ENCODE data around the gene SYNJ1. TPM values are rescaled to one million over a fixed set of nuclear protein-coding genes. Genes with fewer than 3 reads are reported as not detected.

Gene SYNJ1
- total and polyA plus RNA-seq, 2 of the 4 experiments (the other 2 are of a cell fraction), result 3.6 to 4.6 TPM

- Histone ChIP-seq H3K4me2 (ENCODE audit: low read depth, low read length) (no peak overlapping the region), H2BK15ac (ENCODE audit: low read depth, low read length) (no peak overlapping the region), H3K27ac (ENCODE audit: insufficient read depth, low read length) (no peak overlapping the region), H4K8ac (ENCODE audit: low read depth in 2 of 2, low read length in 2 of 2) (no peak overlapping the region), H3K4me1 (ENCODE audit: control insufficient read depth, insufficient read depth, low read length) (no peaks in the 10 kb centered on the region), H3K18ac (ENCODE audit: low read depth, low read length) (no peak overlapping the region), H2AFZ (replicated peaks; ENCODE audit: low read length, poor library complexity) (no peak overlapping the region), H3K9me3 (ENCODE audit: control insufficient read depth, insufficient read depth, low read length) (no peaks in the 10 kb centered on the region), H2BK120ac (ENCODE audit: low read depth, low read length) (no peak overlapping the region), H4K5ac (ENCODE audit: low read depth, low read length) (no peak overlapping the region), H3K4ac (ENCODE audit: low read depth, low read length) (no peak overlapping the region), H4K20me1 (ENCODE audit: insufficient read depth, low read length) (no peaks in the 10 kb centered on the region), H2BK5ac (ENCODE audit: low read depth, low read length, poor library complexity, severe bottlenecking) (no peak overlapping the region), H2AK5ac (ENCODE audit: low read depth, low read length) (no peak overlapping the region), H3K79me1 (ENCODE audit: low read depth in 1 of 2, low read length in 2 of 2) (0 out of 4 replicates have a peak, but pooled peaks cover 0 to 3% of the 10 kb centered on the region in 2 experiments), H4K91ac (ENCODE audit: insufficient read depth, low read depth, low read length) (no peak overlapping the region), H3K23ac (ENCODE audit: low read depth, low read length) (no peak overlapping the region), H3K27me3 (ENCODE audit: control insufficient read depth, insufficient read depth, low read length) (no peaks in the 10 kb centered on the region), H3K9me1 (ENCODE audit: insufficient read depth, low read length) (no peaks in the 10 kb centered on the region), H2AK9ac (replicated peaks; ENCODE audit: low read depth, low read length, poor library complexity) (no peak overlapping the region), H2BK20ac (ENCODE audit: low read depth, low read length) (no peak overlapping the region), H3K9ac (ENCODE audit: low read depth, low read length) (no peak overlapping the region), H3K56ac (ENCODE audit: extremely low read depth, insufficient read depth, low read length) (no peak overlapping the region), H3K4me3 (ENCODE audit: insufficient read depth, low read depth, low read length) (no peak overlapping the region), H3K14ac (replicated peaks; ENCODE audit: low read depth, low read length) (no peak overlapping the region), H3K36me3 (ENCODE audit: control insufficient read depth, insufficient read depth, low read length) (peaks cover 44% of the 10 kb centered on the region)
- dilution Hi-C loops (cut with HindIII; ENCODE audit: low sequenced_read_pairs, unreplicated experiment) (no loop called here), in situ Hi-C loops (cut with MboI; ENCODE audit: low sequenced_read_pairs) (loop anchor here (5.0 kb wide), 1 partner anchor 201 kb away; no protein-coding TSS in a partner anchor), intact Hi-C loops (cut with micrococcal nuclease) (no loop called here)
- ATAC-seq (ENCODE audit: low read depth) (no peak), DNase-seq (no peak)
- TF ChIP-seq NFE2L2 (IDR thresholded peaks at IDR 0.05; ENCODE audit: low read depth, low read length), result no peak
- TF ChIP-seq RCOR1 (IDR thresholded peaks at IDR 0.05; ENCODE audit: insufficient replicate concordance, low read length), result no peak
- TF ChIP-seq CTCF (conservative IDR thresholded peaks at IDR 0.05; ENCODE audit: low read depth, low read length), result no peak
- TF ChIP-seq MAFK (IDR thresholded peaks at IDR 0.05; ENCODE audit: low read depth, low read length), result no peak
- TF ChIP-seq SMC3 (IDR thresholded peaks at IDR 0.05; ENCODE audit: low read depth, low read length), result no peak
- no peak for TF ChIP-seq RFX5 (IDR thresholded peaks at IDR 0.05; ENCODE audit: low read depth, low read length)
- TF ChIP-seq CEBPB (IDR thresholded peaks at IDR 0.05; ENCODE audit: low read depth, low read length), result no peak
- no peak for TF ChIP-seq RAD21 (IDR thresholded peaks at IDR 0.05; ENCODE audit: low read length)
- no peak for TF ChIP-seq CHD1 (IDR thresholded peaks at IDR 0.05; ENCODE audit: low read depth, low read length)
- TF ChIP-seq ELK1 (IDR thresholded peaks at IDR 0.05; ENCODE audit: borderline replicate concordance, low read depth, low read length), result no peak
- no peak for TF ChIP-seq POLR2A (IDR thresholded peaks at IDR 0.05; ENCODE audit: low read depth, low read length)
- TF ChIP-seq FOS (IDR thresholded peaks at IDR 0.05; ENCODE audit: low read depth, low read length), result no peak
- no peak for TF ChIP-seq MXI1 (IDR thresholded peaks at IDR 0.05; ENCODE audit: borderline replicate concordance, low read depth, low read length)
- TF ChIP-seq BHLHE40 (IDR thresholded peaks at IDR 0.05; ENCODE audit: low read depth, low read length), result no peak
- no peak for TF ChIP-seq MAZ (IDR thresholded peaks at IDR 0.05; ENCODE audit: borderline replicate concordance, low read depth, low read length)
- no peak for TF ChIP-seq USF2 (IDR thresholded peaks at IDR 0.05; ENCODE audit: low read depth, low read length)
- ChIA-PET CTCF (no interaction called here), POLR2A (ENCODE audit: unreplicated experiment) (no interaction called here)
- no TSS peak for BruUV-seq (replicated peaks)
- 96% methylated on average over 4 of the region's 8 CpGs; no CpG with 5 or more reads in 1 of the 2 experiments for WGBS, 2 experiments (ENCODE audit: extremely low coverage in 2 of 2, insufficient read length in 1 of 2)
Observed at GRCh38 chr21:32603131-32603530, 124.7 kb downstream of the SYNJ1 start.
